ENCODE data around the gene MLLT3.

Gene MLLT3

GRCh38 chr9:20624201-20625002 is 2.1 kb upstream of the MLLT3 start:
- DNase-seq = peak; percentile 90

- no peak for DNase-seq
These were observed 1.4 kb upstream of the MLLT3 start for GRCh38 chr9:20623748-20624124.

GRCh38 chr9:20623021-20623747 is 885 bp upstream of the MLLT3 start:
- peak; percentile 49 for DNase-seq

- DNase-seq = peak; percentile 82
These were observed 599 bp downstream of the MLLT3 start for GRCh38 chr9:20621471-20622329.

GRCh38 chr9:20620650-20621470 is 1.4 kb downstream of the MLLT3 start:
- peak; percentile 58 for DNase-seq

- peak; percentile 41 for DNase-seq
These were observed 2.7 kb downstream of the MLLT3 start for GRCh38 chr9:20619487-20620200.

- DNase-seq = no peak
These were observed 3.9 kb downstream of the MLLT3 start for GRCh38 chr9:20618361-20618802.

- DNase-seq = no peak
These were observed 5.5 kb downstream of the MLLT3 start for GRCh38 chr9:20616808-20617207.

- DNase-seq = no peak
These were observed 7.6 kb downstream of the MLLT3 start for GRCh38 chr9:20614602-20615216.

GRCh38 chr9:20611691-20612287 is 10.5 kb downstream of the MLLT3 start:
- peak; percentile 57 for DNase-seq

- DNase-seq = no peak
These were observed 11.7 kb downstream of the MLLT3 start for GRCh38 chr9:20610591-20610990.

GRCh38 chr9:20608582-20608981 is 13.7 kb downstream of the MLLT3 start:
- no peak for DNase-seq

GRCh38 chr9:20606652-20607051 is 15.6 kb downstream of the MLLT3 start:
- DNase-seq = no peak

GRCh38 chr9:20604562-20604961 is 17.7 kb downstream of the MLLT3 start:
- no peak for DNase-seq

GRCh38 chr9:20603524-20604268 is 18.6 kb downstream of the MLLT3 start:
- no peak for DNase-seq

GRCh38 chr9:20601292-20601691 is 21.0 kb downstream of the MLLT3 start:
- DNase-seq = no peak

GRCh38 chr9:20599195-20599594 is 23.1 kb downstream of the MLLT3 start:
- no peak for DNase-seq

GRCh38 chr9:20598367-20598766 is 23.9 kb downstream of the MLLT3 start:
- DNase-seq = no peak

- DNase-seq = no peak
These were observed 24.4 kb downstream of the MLLT3 start for GRCh38 chr9:20597862-20598261.

- no peak for DNase-seq
These were observed 27.7 kb downstream of the MLLT3 start for GRCh38 chr9:20594608-20595007.
